Measurements from ENCODE around the gene ABCC6.

Gene ABCC6

GRCh38 chr16:16143038-16143763 is 80.1 kb downstream of the ABCC6 start:
- no CpG with 5 or more reads among the region's 15 CpGs for WGBS (ENCODE audit: extremely low coverage, insufficient coverage, low lambda C conversion rate)
- Histone ChIP-seq H4K8ac (ENCODE audit: low read depth, low read length) (no peak overlapping the region), H3K4me1 (ENCODE audit: control insufficient read depth, low read depth, low read length) (no peaks in the 10 kb centered on the region), H3K23ac (ENCODE audit: low read length) (no peak overlapping the region), H2BK15ac (replicated peaks; ENCODE audit: low read depth) (no peak overlapping the region), H3K27ac (ENCODE audit: low read depth, low read length) (no peak overlapping the region), H3K36me3 (ENCODE audit: control insufficient read depth, insufficient read depth, low read length) (peaks cover 9% of the 10 kb centered on the region), H3K4ac (ENCODE audit: low read depth, low read length) (no peak overlapping the region), H2BK120ac (ENCODE audit: low read depth, low read length) (no peak overlapping the region), H4K5ac (ENCODE audit: low read length) (no peak overlapping the region), H3K4me2 (ENCODE audit: low read length) (no peak overlapping the region), H2AK5ac (ENCODE audit: low read length) (no peak overlapping the region), H3K79me2 (ENCODE audit: control insufficient read depth, insufficient read depth, low read length) (no peaks in the 10 kb centered on the region), H2BK5ac (ENCODE audit: low read length) (no peak overlapping the region), H3K56ac (ENCODE audit: low read length) (no peak overlapping the region), H3K79me1 (ENCODE audit: low read length) (no peaks in the 10 kb centered on the region), H3K18ac (ENCODE audit: low read length) (no peak overlapping the region), H3K4me3 (ENCODE audit: low read length) (no peak overlapping the region), H3K27me3 (ENCODE audit: insufficient read depth, low read length, poor library complexity) (no peaks in the 10 kb centered on the region), H3K9ac (ENCODE audit: low read length) (no peak overlapping the region)
- DNase-seq = peak; percentile 74

- Histone ChIP-seq H2BK15ac (replicated peaks; ENCODE audit: low read depth) (no peak overlapping the region), H3K79me2 (ENCODE audit: control insufficient read depth, insufficient read depth, low read length) (no peaks in the 10 kb centered on the region), H4K8ac (ENCODE audit: low read depth, low read length) (no peak overlapping the region), H3K4me3 (ENCODE audit: low read length) (no peak overlapping the region), H3K9ac (ENCODE audit: low read length) (no peak overlapping the region), H3K4me2 (ENCODE audit: low read length) (no peak overlapping the region), H3K27me3 (ENCODE audit: insufficient read depth, low read length, poor library complexity) (no peaks in the 10 kb centered on the region), H3K23ac (ENCODE audit: low read length) (no peak overlapping the region), H3K36me3 (ENCODE audit: control insufficient read depth, insufficient read depth, low read length) (peaks cover 12% of the 10 kb centered on the region), H2BK5ac (ENCODE audit: low read length) (no peak overlapping the region), H3K18ac (ENCODE audit: low read length) (no peak overlapping the region), H3K56ac (ENCODE audit: low read length) (no peak overlapping the region), H3K4ac (ENCODE audit: low read depth, low read length) (no peak overlapping the region), H3K79me1 (ENCODE audit: low read length) (no peaks in the 10 kb centered on the region), H2AK5ac (ENCODE audit: low read length) (no peak overlapping the region), H2BK120ac (ENCODE audit: low read depth, low read length) (no peak overlapping the region), H4K5ac (ENCODE audit: low read length) (no peak overlapping the region), H3K4me1 (ENCODE audit: control insufficient read depth, low read depth, low read length) (no peaks in the 10 kb centered on the region), H3K27ac (ENCODE audit: low read depth, low read length) (no peak overlapping the region)
- WGBS (ENCODE audit: extremely low coverage, insufficient coverage, low lambda C conversion rate) = no CpG with 5 or more reads among the region's 7 CpGs
- DNase-seq = no peak
These were observed 81.4 kb downstream of the ABCC6 start for GRCh38 chr16:16141784-16142396.

GRCh38 chr16:16141141-16141540 is 82.2 kb downstream of the ABCC6 start:
- H2BK120ac ChIP-seq (ENCODE audit: low read depth, low read length) = no peak overlapping the region
- no peak overlapping the region for H2BK5ac ChIP-seq (ENCODE audit: low read length)
- H2BK15ac ChIP-seq (replicated peaks; ENCODE audit: low read depth) = no peak overlapping the region
- H3K56ac ChIP-seq (ENCODE audit: low read length) = no peak overlapping the region
- no peak overlapping the region for H4K8ac ChIP-seq (ENCODE audit: low read depth, low read length)
- no peak for DNase-seq
- no peak overlapping the region for H3K23ac ChIP-seq (ENCODE audit: low read length)
- H3K79me1 ChIP-seq (ENCODE audit: low read length) = no peaks in the 10 kb centered on the region
- H3K9ac ChIP-seq (ENCODE audit: low read length) = no peak overlapping the region
- H3K27me3 ChIP-seq (ENCODE audit: insufficient read depth, low read length, poor library complexity) = no peaks in the 10 kb centered on the region
- no peak overlapping the region for H3K4me2 ChIP-seq (ENCODE audit: low read length)
- no CpG with 5 or more reads among the region's 11 CpGs for WGBS (ENCODE audit: extremely low coverage, insufficient coverage, low lambda C conversion rate)
- H3K18ac ChIP-seq (ENCODE audit: low read length) = no peak overlapping the region
- H2AK5ac ChIP-seq (ENCODE audit: low read length) = no peak overlapping the region
- H3K4ac ChIP-seq (ENCODE audit: low read depth, low read length) = no peak overlapping the region
- H3K79me2 ChIP-seq (ENCODE audit: control insufficient read depth, insufficient read depth, low read length) = no peaks in the 10 kb centered on the region
- no peaks in the 10 kb centered on the region for H3K4me1 ChIP-seq (ENCODE audit: control insufficient read depth, low read depth, low read length)
- no peak overlapping the region for H3K4me3 ChIP-seq (ENCODE audit: low read length)
- peaks cover 14% of the 10 kb centered on the region for H3K36me3 ChIP-seq (ENCODE audit: control insufficient read depth, insufficient read depth, low read length)
- H3K27ac ChIP-seq (ENCODE audit: low read depth, low read length) = no peak overlapping the region
- H4K5ac ChIP-seq (ENCODE audit: low read length) = no peak overlapping the region

GRCh38 chr16:16140537-16140936 is 82.8 kb downstream of the ABCC6 start:
- WGBS (ENCODE audit: extremely low coverage, insufficient coverage, low lambda C conversion rate) = no CpG with 5 or more reads among the region's 4 CpGs
- Histone ChIP-seq H3K18ac (ENCODE audit: low read length) (no peak overlapping the region), H3K79me2 (ENCODE audit: control insufficient read depth, insufficient read depth, low read length) (no peaks in the 10 kb centered on the region), H4K5ac (ENCODE audit: low read length) (no peak overlapping the region), H3K36me3 (ENCODE audit: control insufficient read depth, insufficient read depth, low read length) (peaks cover 14% of the 10 kb centered on the region), H3K56ac (ENCODE audit: low read length) (no peak overlapping the region), H2AK5ac (ENCODE audit: low read length) (no peak overlapping the region), H3K4me1 (ENCODE audit: control insufficient read depth, low read depth, low read length) (no peaks in the 10 kb centered on the region), H2BK5ac (ENCODE audit: low read length) (no peak overlapping the region), H3K4me2 (ENCODE audit: low read length) (no peak overlapping the region), H3K4ac (ENCODE audit: low read depth, low read length) (no peak overlapping the region), H2BK120ac (ENCODE audit: low read depth, low read length) (no peak overlapping the region), H3K9ac (ENCODE audit: low read length) (no peak overlapping the region), H3K79me1 (ENCODE audit: low read length) (no peaks in the 10 kb centered on the region), H2BK15ac (replicated peaks; ENCODE audit: low read depth) (no peak overlapping the region), H3K4me3 (ENCODE audit: low read length) (no peak overlapping the region), H3K27me3 (ENCODE audit: insufficient read depth, low read length, poor library complexity) (no peaks in the 10 kb centered on the region), H3K27ac (ENCODE audit: low read depth, low read length) (no peak overlapping the region), H4K8ac (ENCODE audit: low read depth, low read length) (no peak overlapping the region), H3K23ac (ENCODE audit: low read length) (no peak overlapping the region)
- no peak for DNase-seq

GRCh38 chr16:16139806-16140205 is 83.5 kb downstream of the ABCC6 start:
- no peak overlapping the region for H3K4me2 ChIP-seq (ENCODE audit: low read length)
- no peak overlapping the region for H3K4me3 ChIP-seq (ENCODE audit: low read length)
- no CpG with 5 or more reads among the region's 7 CpGs for WGBS (ENCODE audit: extremely low coverage, insufficient coverage, low lambda C conversion rate)
- DNase-seq = no peak
- H3K4me1 ChIP-seq (ENCODE audit: control insufficient read depth, low read depth, low read length) = no peaks in the 10 kb centered on the region
- H4K8ac ChIP-seq (ENCODE audit: low read depth, low read length) = no peak overlapping the region
- no peaks in the 10 kb centered on the region for H3K79me2 ChIP-seq (ENCODE audit: control insufficient read depth, insufficient read depth, low read length)
- H2BK15ac ChIP-seq (replicated peaks; ENCODE audit: low read depth) = no peak overlapping the region
- no peak overlapping the region for H2BK5ac ChIP-seq (ENCODE audit: low read length)
- H3K4ac ChIP-seq (ENCODE audit: low read depth, low read length) = no peak overlapping the region
- no peaks in the 10 kb centered on the region for H3K79me1 ChIP-seq (ENCODE audit: low read length)
- no peak overlapping the region for H3K9ac ChIP-seq (ENCODE audit: low read length)
- no peak overlapping the region for H3K27ac ChIP-seq (ENCODE audit: low read depth, low read length)
- peaks cover 14% of the 10 kb centered on the region for H3K36me3 ChIP-seq (ENCODE audit: control insufficient read depth, insufficient read depth, low read length)
- H2BK120ac ChIP-seq (ENCODE audit: low read depth, low read length) = no peak overlapping the region
- H3K23ac ChIP-seq (ENCODE audit: low read length) = no peak overlapping the region
- H3K18ac ChIP-seq (ENCODE audit: low read length) = no peak overlapping the region
- no peak overlapping the region for H2AK5ac ChIP-seq (ENCODE audit: low read length)
- no peak overlapping the region for H3K56ac ChIP-seq (ENCODE audit: low read length)
- H4K5ac ChIP-seq (ENCODE audit: low read length) = no peak overlapping the region
- H3K27me3 ChIP-seq (ENCODE audit: insufficient read depth, low read length, poor library complexity) = no peaks in the 10 kb centered on the region
